Endothelial cell (in vitro differentiated cells): Measurements from ENCODE around the gene PDS5B. TPM values are rescaled to one million over a fixed set of nuclear protein-coding genes. Genes with fewer than 3 reads are reported as not detected.
"Not testable (repeated sequence)": the region's sequence is repeated elsewhere in the genome, so short reads cannot be mapped to it uniquely, and the experiment has no call there.

ENCODE experiments used
- DNase-seq: peaks from one replicate; pipeline ENCODE4 v3.0.0; 2021; ENCODE audit warnings: low spot score
- H3K27ac Mint-ChIP-seq: one replicate; pipeline ENCODE4 v1.8.0; 2021; ENCODE audit warnings: mixed read lengths, inconsistent platforms; ENCODE audit not compliant: unreplicated experiment
- H3K27me3 Mint-ChIP-seq: one replicate; pipeline ENCODE4 v1.8.0; 2021; ENCODE audit warnings: mild to moderate bottlenecking, moderate library complexity, mixed read lengths, inconsistent platforms; ENCODE audit not compliant: unreplicated experiment
- H3K36me3 Mint-ChIP-seq: one replicate; pipeline ENCODE4 v1.8.0; 2021; ENCODE audit warnings: mild to moderate bottlenecking, low read depth, mixed read lengths, inconsistent platforms; ENCODE audit not compliant: unreplicated experiment
- H3K4me1 Mint-ChIP-seq: one replicate; pipeline ENCODE4 v1.8.0; 2021; ENCODE audit warnings: mild to moderate bottlenecking, mixed read lengths, inconsistent platforms; ENCODE audit not compliant: unreplicated experiment
- H3K4me3 Mint-ChIP-seq: one replicate; pipeline ENCODE4 v1.8.0; 2021; ENCODE audit warnings: mild to moderate bottlenecking, mixed read lengths, inconsistent platforms; ENCODE audit not compliant: unreplicated experiment
- H3K9me3 Mint-ChIP-seq: one replicate; pipeline ENCODE4 v1.8.0; 2021; ENCODE audit warnings: mixed read lengths, inconsistent platforms; ENCODE audit not compliant: unreplicated experiment
- CTCF ChIP-seq: fragments of 200-600 bp; sonication (generic); IDR thresholded peaks from one replicate; pipeline ENCODE4 v1.5.0; 2021; ENCODE audit warnings: antibody characterized with exemption; ENCODE audit not compliant: unreplicated experiment
- total RNA-seq: library from RNA; stranded (reverse); fragmentation: NEBNext Ultra II Directional; extraction: Animal tissue kit (Norgen Biotek cat#: 25700); gene quantifications from one replicate; pipeline ENCODE4 v1.2.1, GENCODE V29; 2021; ENCODE audit not compliant: unreplicated experiment

The PDS5B gene
- total RNA-seq, 1 donor from 2014 or later, result 72.3 TPM

- DNase-seq, result no peak
- Mint-ChIP-seq H3K27ac (peak overlapping the region; percentile 73), H3K36me3 (peaks cover 9% of the 10 kb centered on the region), H3K27me3 (no peaks in the 10 kb centered on the region), H3K4me1 (peaks cover 31% of the 10 kb centered on the region), H3K9me3 (no peaks in the 10 kb centered on the region), H3K4me3 (no peak overlapping the region)
- no peak for TF ChIP-seq CTCF
Measured at GRCh38 chr13:32728327-32728726, 142.1 kb downstream of the PDS5B start.

DNA sequence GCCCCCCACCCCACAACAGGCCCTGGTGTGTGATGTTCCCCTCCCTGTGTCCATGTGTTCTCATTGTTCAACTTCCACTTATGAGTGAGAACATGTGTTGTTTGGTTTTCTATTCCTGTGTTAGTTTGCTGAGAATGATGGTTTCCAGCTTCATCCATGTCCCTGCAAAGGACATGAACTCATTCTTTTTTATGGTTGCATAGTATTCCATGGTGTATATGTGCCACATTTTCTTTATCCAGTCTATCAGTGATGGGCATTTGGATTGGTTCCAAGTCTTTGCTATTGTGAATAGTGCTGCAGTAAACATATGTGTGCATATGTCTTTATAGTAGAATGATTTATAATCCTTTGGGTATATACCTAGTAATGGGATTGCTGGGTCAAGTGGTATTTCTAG lies 142.8 kb downstream of the PDS5B start:
- DNase-seq, H3K27ac Mint-ChIP-seq, H3K4me3 Mint-ChIP-seq, H3K36me3 Mint-ChIP-seq, H3K27me3 Mint-ChIP-seq, H3K9me3 Mint-ChIP-seq: not testable (repeated sequence)
- peaks cover 34% of the 10 kb centered on the region for H3K4me1 Mint-ChIP-seq

- Mint-ChIP-seq H3K4me3 (no peak overlapping the region), H3K27me3 (no peaks in the 10 kb centered on the region), H3K4me1 (peaks cover 38% of the 10 kb centered on the region), H3K9me3 (no peaks in the 10 kb centered on the region), H3K27ac (peak overlapping the region; percentile 11), H3K36me3 (peaks cover 9% of the 10 kb centered on the region)
- no peak for TF ChIP-seq CTCF
- no peak for DNase-seq
Measured at GRCh38 chr13:32731074-32731473, 144.8 kb downstream of the PDS5B start.

DNA sequence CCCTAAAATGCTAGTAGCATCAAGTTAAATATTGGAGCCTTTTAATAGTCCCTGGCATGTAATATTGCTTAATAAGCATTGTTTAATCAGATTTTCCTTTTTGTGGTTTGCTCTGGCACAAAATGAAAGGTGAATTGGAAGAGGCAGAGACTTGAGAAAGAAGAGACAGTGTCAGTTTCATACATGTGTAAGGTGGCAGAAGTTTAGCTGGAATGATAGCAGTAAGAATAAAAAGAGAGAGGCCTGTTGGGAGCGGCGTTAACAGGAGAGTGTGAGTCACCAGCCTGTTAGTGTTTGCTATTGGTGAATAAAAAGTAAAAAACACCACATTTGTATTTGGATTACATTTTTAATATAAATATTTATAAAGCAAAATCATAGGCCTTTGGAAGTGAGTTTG lies 145.3 kb downstream of the PDS5B start:
- no peak for DNase-seq
- Mint-ChIP-seq H3K36me3 (peaks cover 9% of the 10 kb centered on the region), H3K27ac (peak overlapping the region; percentile 3), H3K4me1 (peaks cover 33% of the 10 kb centered on the region), H3K9me3 (no peaks in the 10 kb centered on the region), H3K4me3 (no peak overlapping the region), H3K27me3 (no peaks in the 10 kb centered on the region)
- no peak for TF ChIP-seq CTCF

DNA sequence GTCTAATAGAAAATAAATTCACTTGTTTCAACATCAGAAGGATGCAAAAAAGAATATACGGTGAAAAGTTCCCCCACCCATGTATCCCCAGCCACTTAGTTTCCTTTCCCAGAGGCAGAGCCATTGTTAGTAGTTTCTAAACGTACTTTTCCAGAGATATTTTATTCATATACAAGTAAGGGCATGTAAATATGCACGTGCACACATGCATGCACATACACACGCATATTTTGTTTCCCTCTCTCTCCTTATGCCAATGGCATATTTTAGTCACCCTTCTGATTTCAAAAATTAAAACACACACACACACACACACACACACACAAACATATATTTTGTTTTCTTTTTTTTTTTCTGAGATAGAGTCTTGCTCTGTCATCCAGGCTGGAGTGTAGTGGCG lies 147.4 kb downstream of the PDS5B start:
- Mint-ChIP-seq H3K4me3 (no peak overlapping the region), H3K9me3 (no peaks in the 10 kb centered on the region), H3K27me3 (no peaks in the 10 kb centered on the region), H3K27ac (no peak overlapping the region), H3K4me1 (peaks cover 24% of the 10 kb centered on the region), H3K36me3 (peaks cover 9% of the 10 kb centered on the region)
- DNase-seq, result no peak
- no peak for TF ChIP-seq CTCF

- no peak for TF ChIP-seq CTCF
- peaks cover 8% of the 10 kb centered on the region for H3K36me3 Mint-ChIP-seq
- H3K9me3 Mint-ChIP-seq, result no peaks in the 10 kb centered on the region
- H3K4me1 Mint-ChIP-seq, result peaks cover 23% of the 10 kb centered on the region
- no peaks in the 10 kb centered on the region for H3K27me3 Mint-ChIP-seq
- H3K4me3 Mint-ChIP-seq, result no peak overlapping the region
- H3K27ac Mint-ChIP-seq, result no peak overlapping the region
- no peak for DNase-seq
Measured at GRCh38 chr13:32734511-32734910, 148.3 kb downstream of the PDS5B start.
